ENCODE results near the gene SKA3.

The SKA3 gene

DNA sequence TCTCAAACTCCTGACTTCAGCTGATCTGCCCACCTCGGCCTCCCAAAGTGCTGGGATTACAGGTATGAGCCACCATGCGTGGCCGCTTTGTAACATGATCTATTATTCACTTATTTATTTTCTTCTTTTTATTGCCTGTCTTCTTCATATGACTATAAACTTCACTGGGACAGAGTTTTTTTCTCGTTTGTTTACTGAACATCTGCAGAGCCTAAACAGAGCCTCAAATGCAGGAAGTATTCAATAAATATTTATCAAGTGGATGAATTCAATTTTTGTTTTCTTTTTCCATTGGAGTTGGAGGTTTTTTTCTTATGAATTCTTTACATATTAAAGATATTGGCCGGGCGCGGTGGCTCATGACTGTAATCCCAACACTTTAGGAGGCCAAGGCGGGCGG, 54.7 kb downstream of the SKA3 start:
- intact Hi-C loops (cut with DNase I): no loop called here
- DNase-seq: no peak

DNA sequence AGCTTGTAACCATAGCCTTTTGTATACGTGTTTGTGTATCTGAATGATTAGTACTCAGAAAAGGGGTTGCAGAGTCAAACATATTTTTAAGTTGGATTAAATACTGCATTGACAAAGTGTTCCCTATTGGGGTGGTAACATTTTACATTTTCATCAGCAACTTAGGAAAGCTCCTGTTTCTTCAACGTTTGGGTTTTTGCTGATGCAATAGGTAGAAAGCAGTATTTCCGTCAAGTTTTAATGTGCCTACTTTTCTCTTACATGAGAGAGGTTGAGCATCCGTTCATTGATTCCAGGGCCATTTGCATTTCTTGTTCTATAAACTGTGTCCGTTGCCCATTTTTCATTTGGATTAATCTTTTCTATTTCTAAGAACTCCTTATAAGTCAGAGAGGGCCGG, 56.2 kb downstream of the SKA3 start:
- no peak for DNase-seq
- intact Hi-C loops (cut with DNase I): no loop called here

DNA sequence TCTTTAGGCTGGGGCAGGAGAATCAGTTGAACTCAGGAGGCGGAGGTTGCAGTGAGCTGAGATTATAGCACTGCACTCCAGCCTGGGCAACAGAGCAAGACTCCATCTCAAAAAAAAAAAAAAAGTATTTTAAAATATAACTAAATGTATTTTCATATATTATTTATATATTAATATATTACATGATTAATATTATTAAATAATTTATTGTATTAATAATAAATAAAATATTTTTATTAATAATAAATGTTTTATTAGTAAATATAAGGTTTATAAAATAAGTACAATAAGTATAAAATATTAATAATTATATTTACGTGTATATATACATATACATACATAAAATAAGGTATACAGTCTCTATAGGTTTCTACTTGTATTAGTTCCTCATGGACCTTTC, 56.8 kb downstream of the SKA3 start:
- intact Hi-C loops (cut with DNase I): loop anchor here (10.0 kb wide), 1 partner anchor 355 kb away; no protein-coding TSS in a partner anchor
- no peak for DNase-seq

DNA sequence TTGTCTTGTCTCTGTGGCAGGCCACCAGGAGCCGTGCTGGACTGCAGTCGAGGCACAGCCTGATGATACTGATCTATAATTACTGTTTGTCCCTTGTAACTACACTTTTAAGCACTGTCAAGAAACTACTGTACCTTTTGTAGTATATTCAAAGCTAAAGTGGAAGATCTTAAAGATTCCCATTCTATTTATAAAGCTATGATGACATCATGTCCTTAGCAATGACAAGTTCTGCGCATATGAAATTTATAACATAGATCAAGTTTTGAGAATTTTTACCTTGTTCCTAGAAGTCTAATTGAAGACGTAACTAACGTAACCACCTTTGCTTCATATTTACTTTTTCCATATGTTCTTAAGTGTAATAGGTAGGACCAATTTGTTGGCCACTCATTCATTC, 58.2 kb downstream of the SKA3 start:
- intact Hi-C loops (cut with DNase I): loop anchor here (10.0 kb wide), 1 partner anchor 357 kb away; no protein-coding TSS in a partner anchor
- DNase-seq: no peak

DNA sequence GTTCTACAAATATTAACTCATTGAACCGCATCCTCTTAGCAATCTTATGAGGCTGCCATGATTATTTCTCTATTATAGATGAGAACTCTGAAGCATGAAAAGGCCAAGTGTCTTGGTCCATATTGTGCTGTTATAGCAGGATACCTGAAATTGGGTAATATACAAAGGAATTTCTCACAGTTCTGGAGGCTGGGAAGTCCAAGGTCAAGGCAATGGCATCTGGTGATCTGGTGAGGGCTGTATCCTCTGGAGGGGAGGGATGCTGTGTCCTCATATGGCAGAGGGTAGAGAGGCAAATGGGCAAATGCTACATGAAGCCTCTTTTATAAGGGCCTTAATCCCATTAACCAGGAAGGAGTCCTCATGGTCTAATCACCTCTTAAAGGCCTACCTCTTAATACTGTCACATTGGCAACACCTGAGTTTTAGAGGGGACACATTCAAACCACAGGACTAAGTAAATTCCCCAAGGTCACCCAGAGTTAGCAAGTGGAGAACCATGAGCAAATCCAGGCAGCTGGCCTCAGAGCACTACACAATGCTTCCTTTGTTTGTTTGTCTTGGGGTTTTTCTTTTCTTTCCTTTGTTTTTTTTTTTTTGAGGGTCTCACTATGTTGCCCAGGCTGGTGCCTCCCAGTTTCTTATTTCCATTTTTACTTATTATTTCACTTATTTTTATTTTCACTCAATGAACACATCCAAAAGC, 59.1 kb downstream of the SKA3 start:
- intact Hi-C loops (cut with DNase I): loop anchor here (10.0 kb wide), 1 partner anchor 358 kb away; no protein-coding TSS in a partner anchor
- DNase-seq: no peak

DNA sequence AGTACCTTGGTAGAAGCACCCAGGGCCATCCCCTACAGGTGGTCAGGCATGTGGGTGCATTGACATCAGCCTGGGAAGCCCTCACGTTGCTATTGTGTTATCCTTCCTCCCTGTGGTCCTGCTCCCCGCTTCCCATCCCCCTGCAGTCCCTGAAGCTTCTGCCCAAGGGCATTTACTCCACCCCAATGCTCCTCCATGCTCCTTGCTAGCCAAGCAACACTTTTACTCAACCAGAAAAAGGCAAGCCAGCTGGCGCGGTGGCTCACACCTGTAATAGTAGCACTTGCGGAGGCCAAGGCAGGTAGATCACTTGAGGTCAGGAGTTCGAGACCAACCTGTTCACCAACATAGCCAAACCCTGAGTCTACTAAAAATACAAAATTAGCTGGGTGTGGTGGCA, 60.2 kb downstream of the SKA3 start:
- intact Hi-C loops (cut with DNase I): loop anchor here (10.0 kb wide), 1 partner anchor 359 kb away; no protein-coding TSS in a partner anchor
- no peak for DNase-seq

DNA sequence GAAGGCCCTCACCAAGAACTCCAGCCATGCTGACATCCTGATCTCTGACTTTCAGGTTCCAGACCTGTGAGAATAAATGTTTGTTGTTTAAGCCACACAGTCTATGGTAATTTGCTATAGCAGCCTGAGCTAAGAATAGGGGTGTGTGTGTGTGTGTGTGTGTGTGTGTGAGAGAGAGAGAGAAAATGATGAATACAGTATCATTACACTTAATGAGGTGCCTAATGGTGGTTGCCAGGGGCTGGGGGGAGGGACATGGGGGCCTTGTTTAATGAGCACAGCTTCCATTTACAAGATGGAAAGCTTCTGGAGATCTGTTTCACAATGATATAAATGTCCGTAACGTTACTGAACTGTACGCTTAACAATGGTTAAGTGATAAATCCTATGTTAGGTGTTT, 61.1 kb downstream of the SKA3 start:
- intact Hi-C loops (cut with DNase I): loop anchor here (10.0 kb wide), 1 partner anchor 360 kb away; no protein-coding TSS in a partner anchor
- no peak for DNase-seq

DNA sequence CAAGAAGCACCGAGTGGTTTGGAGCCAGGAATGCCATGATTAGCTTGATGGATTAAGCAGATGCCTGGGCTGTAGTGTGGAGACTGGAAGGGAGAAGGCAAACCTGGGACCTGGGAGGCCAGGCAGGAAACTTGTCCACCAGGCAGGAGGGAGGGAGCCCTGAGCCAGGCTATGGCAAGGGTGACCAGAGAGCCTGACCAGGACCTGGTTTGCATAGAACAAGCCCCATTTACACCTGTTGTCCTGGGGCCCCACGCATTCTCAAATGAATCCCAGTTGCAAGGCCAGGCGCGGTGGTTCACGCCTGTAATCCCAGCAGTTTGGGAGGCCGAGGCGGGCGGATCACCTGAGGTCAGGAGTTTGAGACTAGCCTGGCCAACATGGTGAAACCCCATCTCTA, 64.8 kb downstream of the SKA3 start:
- DNase-seq: no peak
- intact Hi-C loops (cut with DNase I): loop anchor here (10.0 kb wide), 1 partner anchor 363 kb away; no protein-coding TSS in a partner anchor

DNA sequence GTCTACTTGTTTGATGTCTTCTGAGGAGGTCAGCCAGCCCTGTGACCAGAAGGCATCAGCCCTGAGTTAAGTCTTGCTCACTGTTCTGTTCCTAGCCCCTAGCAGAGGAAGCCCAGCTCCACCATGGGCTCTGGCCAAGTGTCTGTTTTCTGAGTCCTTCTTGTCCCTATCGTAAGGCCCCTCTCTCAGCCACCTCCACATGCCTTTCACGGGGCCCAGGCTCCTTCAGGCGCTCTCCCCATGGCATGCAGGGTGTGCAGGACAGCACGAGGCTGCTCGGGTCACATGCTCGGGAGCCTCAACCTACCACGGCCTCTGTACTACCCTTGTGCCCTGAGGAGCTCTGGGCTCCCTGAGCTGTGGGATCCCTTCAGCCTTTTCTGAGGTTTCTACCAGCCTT, 67.2 kb downstream of the SKA3 start:
- DNase-seq: no peak
- intact Hi-C loops (cut with DNase I): no loop called here

DNA sequence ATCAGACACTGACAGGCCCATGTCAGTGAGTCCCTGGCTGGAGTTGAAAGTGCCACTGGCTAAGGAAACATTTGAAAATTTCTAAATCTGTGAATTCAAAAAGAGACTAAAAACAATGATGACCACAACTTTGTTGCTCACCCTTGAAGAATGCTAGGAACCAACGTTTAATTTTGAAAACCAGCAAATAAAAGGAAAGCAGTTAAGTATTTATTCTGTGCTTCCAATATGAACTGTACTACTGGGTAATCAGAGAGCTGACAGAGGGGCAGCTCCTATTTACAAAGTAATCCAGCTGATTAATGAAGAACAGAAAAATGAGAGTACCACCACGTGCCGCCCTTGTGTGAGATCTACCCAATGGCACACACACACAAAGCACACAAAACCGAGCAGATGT, 70.3 kb downstream of the SKA3 start:
- DNase-seq: no peak
- intact Hi-C loops (cut with DNase I): no loop called here

DNA sequence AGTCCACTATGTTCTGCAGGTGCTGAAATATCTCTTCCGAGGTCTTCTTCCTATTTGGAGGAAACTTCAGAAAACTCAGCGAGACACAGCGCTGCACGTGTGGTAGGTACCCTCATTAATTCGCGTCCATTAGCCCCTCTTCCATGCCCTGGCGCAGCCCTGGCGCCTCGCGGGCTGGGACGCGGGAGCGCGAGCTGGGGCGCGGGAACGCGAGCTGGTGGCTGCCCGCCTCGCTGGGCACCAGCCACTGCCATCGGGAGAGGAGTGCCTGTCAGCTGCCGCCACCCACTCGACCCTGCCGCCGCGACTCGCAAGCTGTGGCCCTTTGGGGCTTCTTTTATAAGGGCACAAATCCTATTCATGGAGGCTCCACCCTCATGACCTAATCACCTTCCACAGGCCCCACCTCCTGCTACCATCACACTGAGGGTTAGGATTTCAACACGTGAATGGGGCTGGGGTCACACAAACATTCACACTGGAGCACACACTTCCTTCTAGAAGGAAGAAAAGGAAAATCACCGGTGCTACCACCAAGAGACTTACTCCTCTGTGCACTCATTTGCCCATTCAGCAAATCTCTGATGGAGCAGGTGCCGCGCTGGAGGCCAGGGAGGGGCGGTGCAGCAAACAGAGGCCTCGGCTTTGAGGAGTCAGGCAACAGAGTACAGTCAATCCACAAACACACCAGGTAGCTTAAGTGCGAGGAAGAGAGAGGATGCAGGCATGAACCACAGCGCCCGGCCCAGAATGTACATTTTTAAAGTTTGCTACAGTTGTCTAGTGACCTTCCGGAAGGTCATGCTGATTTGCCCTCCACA, 71.9 kb downstream of the SKA3 start:
- intact Hi-C loops (cut with DNase I): no loop called here

More for the DNA sequence above, 71.9 kb downstream of the SKA3 start:
- no peak for DNase-seq
